Right lobe of liver (tissue), 6 donors: ENCODE data around the gene RERE. TPM values are rescaled to one million over a fixed set of nuclear protein-coding genes. Genes with fewer than 3 reads are reported as not detected.
A peak's percentile ranks its signal among the peaks of the same experiment; 100 is the strongest.

Experiments
- ATAC-seq, 4 donors: fragments of 200-7000 bp; cut with Tn5 transposase; one replicate each; pipeline ENCODE4 v1.9.1; 2020; ENCODE audit warnings: mild to moderate bottlenecking in 4 of 4, moderate library complexity in 4 of 4
- DNase-seq, 3 donors: peaks; one replicate each; pipeline ENCODE4 v3.0.0-alpha.2; 2020
- H3K27ac ChIP-seq, 3 donors: fragments of 200-600 bp; one replicate each; pipeline ENCODE4 v1.8.0; 2022
- H3K27me3 ChIP-seq, 2 donors: fragments of 200-600 bp; one replicate each; pipeline ENCODE4 v1.8.0; 2022
- H3K36me3 ChIP-seq, 4 donors: fragments of 200-600 bp; sonication (generic) in 1 of 4; one replicate each; pipeline versions ENCODE4 v1.5.1 to v1.8.0; 2017 to 2022; ENCODE audit warnings: control low read depth in 1 of 4
- H3K4me1 ChIP-seq, 4 donors: fragments of 200-600 bp; sonication (generic) in 1 of 4; one replicate each; pipeline versions ENCODE4 v1.5.1 to v1.8.0; 2017 to 2022; ENCODE audit warnings: control low read depth in 1 of 4
- H3K4me3 ChIP-seq, 3 donors: fragments of 200-600 bp; one replicate each; pipeline ENCODE4 v1.8.0; 2022
- H3K9me3 ChIP-seq, 4 donors: fragments of 200-600 bp; sonication (generic) in 1 of 4; one replicate each; pipeline versions ENCODE4 v1.5.1 to v1.8.0; 2017 to 2022; ENCODE audit warnings: control low read depth in 1 of 4
- CTCF ChIP-seq, 4 donors: fragments of 200-600 bp in 3 of 4; fragments of 450-650 bp in 1 of 4; IDR thresholded peaks; one replicate each; pipeline versions ENCODE4 v1.5.1 to v1.8.0; 2016 to 2022; ENCODE audit warnings: antibody characterized with exemption in 4 of 4, mild to moderate bottlenecking in 2 of 4
- POLR2A ChIP-seq: fragments of 450-650 bp; IDR thresholded peaks from one replicate; pipeline ENCODE4 v1.6.1; 2017; ENCODE audit warnings: antibody characterized with exemption, mild to moderate bottlenecking
- WGBS: methylation state at CpG from one replicate; pipeline ENCODE4 v1.1.6; 2018; ENCODE audit warnings: low coverage, low lambda C conversion rate; ENCODE audit not compliant: insufficient coverage; ENCODE audit errors: missing lambda C conversion rate; 5-methylcytosine and 5-hydroxymethylcytosine counted together
- intact Hi-C, 2 donors: fragments of 100-400 bp; cut with DNase I; formaldehyde crosslinking; loops; one replicate each; pipeline versions ENCODE4 v1.11.2 to v1.14.1; 2022
- long read RNA-seq: library from polyadenylated mRNA; unstranded; transcript quantifications from one replicate; pipeline ENCODE4 v2.0.0, GENCODE V29; 2019
- total RNA-seq, 6 experiments: library from RNA; depleted of rRNA in 2 of 6; stranded (reverse); fragments of >200 nt in 2 of 6; fragmentation: NEBNext Ultra II Directional in 3 of 6; extraction: Animal tissue kit (Norgen Biotek cat#: 25700) in 3 of 6; gene quantifications; one replicate each; pipeline versions ENCODE4 v1.1.0 to v1.2.4, GENCODE V29; 2016 to 2023
- donor health status: DM: no; HTN: yes; CAD: no.
- donor health status: DM: no; HTN: no; CAD: no.
- donor health status: DM: no; HTN: no; CAD: no.
- donor health status: DM: no; HTN: yes; CAD: no.
- donor health status: DM: no; HTN: yes; CAD: no.

Gene RERE
- total RNA-seq = 10 to 100 TPM; 17.5 to 38.4 (median 25.0) TPM
- long read RNA-seq, partial matches to known transcripts = 1 of 2 reads
- long read RNA-seq, other reads (novel, unspliced or antisense) = 1 of 2 reads

- Histone ChIP-seq H3K27me3 (no peaks in the 10 kb centered on the region), H3K4me3 (peak within 1 kb of the TSS; percentile 61 to 78 (median 77)), H3K4me1 (peaks cover 0 to 26% (median 7%) of the 10 kb centered on the region in 4 donors), H3K36me3 (no peaks in the 10 kb centered on the region), H3K27ac (peak within 1 kb of the TSS; percentile 91 to 95 (median 95)), H3K9me3 (no peaks in the 10 kb centered on the region)
- peak; percentile 95 to 96 (median 95) for DNase-seq
- intact Hi-C loops = no loop called here
- under 1% methylated on average over 32 of the region's 82 CpGs for WGBS
- peak; percentile 93 to 98 (median 97) for ATAC-seq
- TF ChIP-seq POLR2A = peak; percentile 93
- TF ChIP-seq CTCF (IDR thresholded peaks at IDR 0.05) = peak in 2 of 4 donors; percentile 11 to 21
These were observed at the start of gene RERE for GRCh38 chr1:8817412-8818324. Gene RERE (minus strand): TSS chr1:8817640.

DNA sequence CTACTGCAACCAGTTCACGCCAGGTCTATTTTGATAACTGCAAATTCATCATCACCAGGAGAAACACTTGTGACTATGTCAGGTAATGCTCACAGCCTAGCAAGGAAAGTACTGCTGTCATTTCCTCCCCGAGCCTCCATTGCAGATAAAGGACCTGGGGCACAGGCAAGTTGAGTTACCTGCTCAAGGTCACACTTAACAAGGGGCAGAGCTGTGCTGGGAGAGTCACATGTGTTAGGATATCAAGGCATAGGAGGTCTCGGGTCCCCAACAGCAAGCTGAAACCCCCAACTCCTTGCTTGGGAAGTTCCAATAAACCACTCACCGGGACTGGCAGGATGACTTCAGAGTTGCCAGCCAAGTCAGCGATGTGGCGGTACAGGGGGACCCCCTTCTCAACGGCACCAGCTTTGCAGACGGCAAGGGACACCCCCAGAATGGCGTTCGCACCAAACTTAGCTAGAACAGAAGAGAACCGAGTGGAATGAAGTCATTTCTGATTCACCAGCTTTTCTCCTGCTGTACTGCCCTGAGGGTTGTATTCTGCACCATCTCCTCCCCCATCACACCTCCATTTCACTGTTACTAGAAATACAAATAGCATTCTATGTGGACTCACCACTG is 49.5 kb upstream of the RERE start:
- 65% methylated on average over 4 of the region's 11 CpGs for WGBS
- TF ChIP-seq POLR2A (no peak), CTCF (IDR thresholded peaks at IDR 0.05) (no peak)
- Histone ChIP-seq H3K4me1 (peaks cover 0 to 41% (median 15%) of the 10 kb centered on the region in 4 donors), H3K27ac (no peak overlapping the region), H3K9me3 (no peaks in the 10 kb centered on the region), H3K4me3 (no peak overlapping the region), H3K27me3 (no peaks in the 10 kb centered on the region), H3K36me3 (peaks cover 52 to 98% (median 80%) of the 10 kb centered on the region in 4 donors)
- ATAC-seq (no peak), DNase-seq (no peak)
- intact Hi-C loops = no loop called here

- no peak overlapping the region for H3K4me3 ChIP-seq
- WGBS = 89% methylated on average over 3 of the region's 10 CpGs
- no peaks in the 10 kb centered on the region for H3K9me3 ChIP-seq
- H3K4me1 ChIP-seq = peaks cover 0 to 35% (median 12%) of the 10 kb centered on the region in 4 donors
- no peak for TF ChIP-seq POLR2A
- TF ChIP-seq CTCF (IDR thresholded peaks at IDR 0.05) = no peak
- DNase-seq (no peak), ATAC-seq (no peak)
- intact Hi-C loops = no loop called here
- H3K27me3 ChIP-seq = no peaks in the 10 kb centered on the region
- H3K27ac ChIP-seq = no peak overlapping the region
- H3K36me3 ChIP-seq = peaks cover 49 to 98% (median 81%) of the 10 kb centered on the region in 4 donors
These were observed 48.8 kb upstream of the RERE start for GRCh38 chr1:8866173-8866791.

GRCh38 chr1:8864713-8865344 is 47.4 kb upstream of the RERE start:
- ATAC-seq (no peak), DNase-seq (no peak)
- intact Hi-C loops = no loop called here
- 70% methylated on average over 2 of the region's 6 CpGs for WGBS
- Histone ChIP-seq H3K27ac (no peak overlapping the region), H3K36me3 (peaks cover 53 to 100% (median 77%) of the 10 kb centered on the region in 4 donors), H3K9me3 (no peaks in the 10 kb centered on the region), H3K4me1 (peaks cover 0 to 20% (median 5%) of the 10 kb centered on the region in 4 donors), H3K4me3 (no peak overlapping the region), H3K27me3 (no peaks in the 10 kb centered on the region)
- TF ChIP-seq CTCF (IDR thresholded peaks at IDR 0.05) (no peak), POLR2A (no peak)
